Measurements from ENCODE around the gene NAA40. TPM values are rescaled to one million over a fixed set of nuclear protein-coding genes. Genes with fewer than 3 reads are reported as not detected.

NAA40 gene
- 13.3 and 15.4 TPM in 2 replicates for total RNA-seq (ENCODE audit: low replicate concordance)

DNA sequence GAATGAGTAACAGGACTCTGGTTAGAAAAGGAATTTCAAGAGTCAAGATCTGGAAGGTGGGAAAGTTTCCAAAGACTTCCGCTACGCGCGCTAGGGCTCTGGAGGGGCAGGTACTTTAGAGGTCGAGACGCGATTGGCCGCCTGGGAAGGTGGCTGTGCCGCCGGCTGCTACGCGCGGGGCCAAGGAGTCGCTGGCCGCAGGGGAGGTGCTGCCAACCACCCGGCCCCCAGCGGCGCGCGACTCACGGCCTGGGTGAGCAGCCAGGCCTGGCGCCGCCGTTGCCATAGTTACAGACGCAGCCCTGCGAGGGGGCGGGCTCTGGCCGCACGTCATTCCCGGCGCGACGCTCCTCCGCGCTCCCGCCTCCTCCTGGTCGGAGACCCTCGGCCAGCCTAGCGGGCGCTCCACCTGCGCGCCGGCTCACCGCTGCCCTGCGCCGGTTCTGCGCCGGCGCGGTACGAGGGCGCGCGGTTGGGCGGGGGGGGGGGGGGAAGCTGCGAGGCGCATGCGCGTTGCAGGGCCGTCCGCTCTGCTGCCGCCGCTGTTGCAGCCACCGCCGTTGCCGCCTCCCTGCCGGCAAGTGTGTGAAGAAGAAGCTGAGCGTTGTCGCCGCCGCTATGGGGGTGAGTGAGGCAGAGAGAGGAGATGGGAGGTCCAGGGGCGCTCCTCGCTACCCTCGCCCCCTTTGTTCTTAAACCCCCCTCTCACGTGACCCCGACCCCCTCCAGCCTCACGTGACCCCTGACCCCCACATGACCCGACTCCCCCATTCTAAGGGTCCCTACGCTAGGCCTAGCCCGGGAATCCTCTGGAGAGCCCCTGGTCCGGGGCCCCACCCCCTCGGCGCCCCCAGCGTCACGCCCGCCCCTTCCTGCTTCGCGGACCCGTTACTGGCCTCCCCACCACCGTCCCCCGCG, at the start of gene NAA40:
NAA40 (plus strand) TSS at position 524 of the 918 bp plus-strand sequence; CDS start at position 619, 95 bp downstream.
- TF ChIP-seq, protein P1, sequence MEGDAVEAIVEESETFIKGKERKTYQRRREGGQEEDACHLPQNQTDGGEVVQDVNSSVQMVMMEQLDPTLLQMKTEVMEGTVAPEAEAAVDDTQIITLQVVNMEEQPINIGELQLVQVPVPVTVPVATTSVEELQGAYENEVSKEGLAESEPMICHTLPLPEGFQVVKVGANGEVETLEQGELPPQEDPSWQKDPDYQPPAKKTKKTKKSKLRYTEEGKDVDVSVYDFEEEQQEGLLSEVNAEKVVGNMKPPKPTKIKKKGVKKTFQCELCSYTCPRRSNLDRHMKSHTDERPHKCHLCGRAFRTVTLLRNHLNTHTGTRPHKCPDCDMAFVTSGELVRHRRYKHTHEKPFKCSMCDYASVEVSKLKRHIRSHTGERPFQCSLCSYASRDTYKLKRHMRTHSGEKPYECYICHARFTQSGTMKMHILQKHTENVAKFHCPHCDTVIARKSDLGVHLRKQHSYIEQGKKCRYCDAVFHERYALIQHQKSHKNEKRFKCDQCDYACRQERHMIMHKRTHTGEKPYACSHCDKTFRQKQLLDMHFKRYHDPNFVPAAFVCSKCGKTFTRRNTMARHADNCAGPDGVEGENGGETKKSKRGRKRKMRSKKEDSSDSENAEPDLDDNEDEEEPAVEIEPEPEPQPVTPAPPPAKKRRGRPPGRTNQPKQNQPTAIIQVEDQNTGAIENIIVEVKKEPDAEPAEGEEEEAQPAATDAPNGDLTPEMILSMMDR (IDR thresholded peaks at IDR 0.05; ENCODE audit: insufficient read depth, low read length): peak; percentile 13
- peak within 1 kb of the TSS; percentile 95 for H3K4me3 ChIP-seq (ENCODE audit: low read depth, low read length)
- peak; percentile 90 for DNase-seq (ENCODE audit: low read depth)

DNA sequence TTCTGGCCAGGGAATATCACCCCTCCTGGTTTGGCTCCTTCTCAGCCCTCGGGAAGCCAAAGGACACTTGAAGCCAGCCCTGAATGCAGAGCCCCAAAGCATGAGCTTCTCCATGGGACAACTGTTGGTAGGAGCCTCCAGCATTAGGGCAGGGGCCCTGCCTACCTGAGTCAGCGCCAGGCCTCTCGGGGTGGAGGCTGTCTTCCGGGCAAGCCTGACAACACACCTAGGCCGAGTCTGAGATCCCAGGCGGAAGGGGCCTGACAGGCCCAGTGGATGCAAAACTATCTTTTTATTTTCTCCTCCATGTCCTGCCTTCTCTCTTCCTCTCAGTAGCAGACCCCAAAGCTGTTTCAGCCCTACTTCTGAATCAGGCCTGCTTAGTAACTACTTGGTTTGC, 49.5 kb upstream of the NAA40 start:
- no peak for DNase-seq (ENCODE audit: low read depth)
- TF ChIP-seq, protein P1 (IDR thresholded peaks at IDR 0.05; ENCODE audit: insufficient read depth, low read length): no peak
- H3K4me3 ChIP-seq (ENCODE audit: low read depth, low read length): no peak overlapping the region

DNA sequence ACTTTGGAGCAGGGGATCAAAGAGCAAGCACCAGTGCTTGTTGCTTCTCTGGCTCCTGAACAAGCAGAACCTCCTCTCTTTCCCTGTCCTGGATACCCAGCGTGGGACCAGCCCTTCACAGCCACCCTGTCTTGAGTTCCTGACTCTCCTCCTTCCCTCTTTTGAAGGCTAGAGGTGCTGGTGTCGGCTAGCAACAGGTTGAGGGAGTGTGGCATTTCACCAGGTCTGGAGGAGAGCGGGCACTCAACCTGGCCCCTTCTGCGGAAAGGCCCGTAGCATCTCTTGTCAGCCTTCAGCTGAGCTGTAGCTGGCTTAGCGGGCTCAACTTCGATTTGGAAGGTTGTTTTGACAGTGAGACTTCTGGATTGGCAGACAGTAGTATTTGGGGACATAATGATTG, 48.4 kb upstream of the NAA40 start:
- DNase-seq (ENCODE audit: low read depth): no peak
- TF ChIP-seq, protein P1 (IDR thresholded peaks at IDR 0.05; ENCODE audit: insufficient read depth, low read length): no peak
- H3K4me3 ChIP-seq (ENCODE audit: low read depth, low read length): no peak overlapping the region

DNA sequence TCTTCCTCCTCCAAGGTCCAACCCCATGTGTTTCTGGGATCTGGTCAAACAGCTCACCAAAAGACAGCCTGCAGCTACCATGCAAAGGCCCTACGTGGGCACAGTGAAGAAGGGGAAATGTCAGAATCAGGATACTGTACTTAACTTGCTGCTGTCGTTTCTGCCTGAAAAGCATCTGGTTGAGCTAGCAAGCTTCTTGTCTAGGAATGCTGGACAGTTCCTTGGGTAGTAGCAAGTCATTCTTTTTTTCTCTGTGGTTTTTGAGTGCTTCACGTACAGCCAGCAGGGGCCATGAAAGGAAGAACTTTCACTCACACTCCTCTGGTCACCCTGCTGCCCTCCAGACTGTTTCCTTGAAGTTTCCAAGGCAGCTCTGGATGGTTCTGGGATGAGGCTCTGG, 46.6 kb upstream of the NAA40 start:
- TF ChIP-seq, protein P1 (IDR thresholded peaks at IDR 0.05; ENCODE audit: insufficient read depth, low read length): no peak
- peak; percentile 27 for DNase-seq (ENCODE audit: low read depth)
- no peak overlapping the region for H3K4me3 ChIP-seq (ENCODE audit: low read depth, low read length)

DNA sequence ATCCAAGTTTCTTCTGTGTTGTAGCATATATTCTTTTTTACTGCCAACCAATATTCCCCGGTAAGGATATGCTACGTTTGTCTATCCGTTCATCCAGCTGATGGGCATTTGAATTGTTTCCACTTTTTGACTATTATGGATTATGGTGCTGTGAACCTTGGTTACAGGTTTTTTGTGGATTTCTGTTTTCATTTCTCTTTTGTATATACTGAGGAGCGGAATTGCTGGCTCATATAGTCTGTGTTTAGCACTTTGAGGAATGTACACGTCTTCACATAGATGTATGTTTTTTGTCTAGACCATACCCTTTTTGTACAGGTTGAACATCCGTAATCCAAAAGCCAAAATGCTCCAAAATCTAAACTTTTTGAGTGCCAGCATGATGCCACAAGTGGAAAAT, 45.4 kb upstream of the NAA40 start:
- TF ChIP-seq, protein P1 (IDR thresholded peaks at IDR 0.05; ENCODE audit: insufficient read depth, low read length): no peak
- no peak for DNase-seq (ENCODE audit: low read depth)
- no peak overlapping the region for H3K4me3 ChIP-seq (ENCODE audit: low read depth, low read length)

DNA sequence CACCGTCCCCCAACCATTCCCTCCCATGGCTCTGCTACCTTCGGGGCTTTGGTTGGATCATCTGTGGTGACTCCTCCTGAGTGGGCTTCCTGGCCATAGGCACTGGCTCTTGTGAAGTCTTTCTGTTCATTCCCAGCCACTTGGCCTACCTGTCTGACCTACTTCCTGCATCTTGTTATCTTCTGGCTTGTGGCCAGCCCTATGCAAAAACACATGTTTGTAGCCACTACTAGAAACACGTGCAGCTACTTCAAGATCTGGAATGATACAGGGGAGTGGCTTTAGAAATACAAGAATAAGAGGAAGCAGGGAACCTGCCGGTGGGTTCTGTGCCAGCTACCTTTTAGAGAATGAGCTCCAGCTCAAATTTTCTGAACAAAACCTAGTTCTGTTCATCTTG, 42.7 kb upstream of the NAA40 start:
- H3K4me3 ChIP-seq (ENCODE audit: low read depth, low read length): no peak overlapping the region
- no peak for DNase-seq (ENCODE audit: low read depth)
- TF ChIP-seq, protein P1 (IDR thresholded peaks at IDR 0.05; ENCODE audit: insufficient read depth, low read length): no peak

All from fibroblast of the aortic adventitia (primary cell).